ENCODE data around the gene KLF13.

Gene KLF13

DNA sequence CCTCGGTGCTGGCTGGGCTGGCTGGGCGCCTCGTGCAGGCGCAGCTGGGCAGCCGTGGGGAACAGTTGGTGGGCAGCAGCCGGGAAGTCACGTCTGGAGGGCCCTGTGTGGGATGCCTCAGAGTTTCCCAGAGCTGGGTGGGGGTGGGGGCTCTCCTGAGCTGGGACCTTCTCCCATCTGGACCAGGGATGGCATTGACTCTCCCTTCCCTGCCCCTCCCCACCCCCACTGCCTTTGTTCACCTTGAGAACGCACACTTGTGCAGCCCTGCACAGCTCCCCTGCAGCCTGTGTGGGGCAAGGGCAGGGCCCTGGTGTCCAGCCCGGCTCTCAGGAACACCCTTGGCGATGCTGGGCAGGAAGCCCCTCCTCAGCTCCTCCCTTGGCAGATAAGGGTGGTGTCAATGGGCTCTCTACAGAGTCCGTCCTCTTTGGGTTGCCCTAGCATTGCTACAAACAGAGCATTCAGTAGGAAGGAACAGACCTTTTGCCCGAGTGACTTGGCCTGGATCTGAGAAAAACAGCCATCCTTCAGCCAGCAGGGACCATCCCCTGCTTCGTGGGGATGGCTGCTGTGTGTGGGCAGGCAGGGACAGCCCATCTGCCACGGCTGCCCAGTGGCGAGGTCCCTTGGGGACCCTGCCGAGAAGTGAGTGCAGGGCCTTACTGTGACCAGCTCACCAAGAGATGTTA lies 25.5 kb upstream of the KLF13 start:
- no peak for DNase-seq

- no peak for DNase-seq
These were observed 25.0 kb upstream of the KLF13 start for GRCh38 chr15:31301673-31301990.

DNA sequence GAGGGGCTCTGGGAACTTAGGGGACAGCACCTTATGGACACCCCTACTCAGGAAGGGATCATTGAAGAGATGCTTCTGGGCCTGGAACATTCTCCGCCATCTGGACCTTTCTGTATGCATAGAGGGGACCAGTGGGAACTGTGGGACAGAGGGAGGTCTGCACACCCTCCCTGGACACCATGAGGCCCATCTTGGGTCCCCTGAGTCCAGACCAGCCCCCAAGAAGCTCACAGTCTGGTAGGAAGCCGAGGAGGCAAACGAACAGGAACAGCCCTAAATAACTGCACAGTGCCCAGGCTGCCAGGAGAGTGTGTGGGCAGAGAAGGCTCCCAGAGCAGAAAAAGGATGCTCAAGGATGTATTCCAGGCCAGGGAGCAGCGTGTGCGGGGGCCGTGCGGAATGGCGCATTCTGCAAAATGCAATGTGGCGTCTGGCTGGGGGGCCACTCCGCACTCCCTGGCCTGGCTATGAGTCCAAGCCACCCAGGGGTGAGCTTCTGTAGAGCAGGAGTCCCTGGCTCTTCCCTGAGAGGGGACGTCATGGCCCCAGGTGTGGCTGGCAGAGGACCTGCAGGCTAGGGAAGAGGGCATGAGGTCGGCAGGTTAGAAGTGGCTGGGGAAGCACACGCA lies 24.5 kb upstream of the KLF13 start:
- DNase-seq, result no peak

DNA sequence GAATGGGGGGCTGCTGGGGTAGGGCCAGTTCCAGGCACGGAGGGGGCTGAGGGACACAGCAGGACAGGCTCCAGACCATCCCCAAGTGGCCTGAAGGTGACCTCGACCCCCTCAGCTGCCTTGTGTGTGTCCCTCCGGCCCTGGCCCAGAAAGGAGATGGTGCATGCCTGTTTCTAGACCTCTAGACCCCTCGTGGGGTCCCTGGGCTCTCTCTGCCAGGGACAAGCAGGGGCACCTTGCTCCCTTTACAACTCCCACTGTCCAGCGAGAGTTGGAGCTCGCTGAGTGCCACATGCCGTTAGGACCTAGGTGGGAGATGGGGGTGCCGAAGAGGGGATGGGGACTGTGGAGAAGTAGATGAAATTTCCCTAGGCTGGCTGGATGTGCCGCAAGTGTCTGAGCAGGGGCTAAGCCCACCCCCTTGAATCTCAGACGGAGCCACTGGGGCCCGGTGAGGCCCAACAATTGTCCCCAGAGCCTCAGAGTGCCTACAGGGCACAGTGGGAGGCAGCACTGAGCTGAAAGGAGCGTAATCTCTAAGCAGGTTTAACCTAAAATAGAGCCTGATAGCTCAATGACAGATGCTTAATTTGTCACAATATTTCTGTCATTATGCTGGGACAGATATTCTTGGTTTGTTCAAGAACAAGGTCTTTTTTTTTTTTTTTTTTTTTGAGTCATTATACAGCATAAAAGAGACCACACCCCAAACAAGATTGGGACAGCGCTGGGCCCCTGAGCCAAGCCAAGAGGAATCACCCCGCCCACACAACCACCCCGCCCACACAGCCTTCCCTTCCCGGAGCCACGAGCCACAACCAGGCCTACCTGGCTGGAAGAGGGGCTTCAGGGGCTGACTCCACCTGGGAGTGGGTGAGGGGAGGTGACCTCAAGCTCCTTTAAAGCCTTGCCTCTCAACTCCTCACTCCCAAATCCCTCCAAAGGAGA lies 23.6 kb upstream of the KLF13 start:
- DNase-seq, result no peak

- DNase-seq, result no peak
These were observed 22.6 kb upstream of the KLF13 start for GRCh38 chr15:31303726-31304648.

DNA sequence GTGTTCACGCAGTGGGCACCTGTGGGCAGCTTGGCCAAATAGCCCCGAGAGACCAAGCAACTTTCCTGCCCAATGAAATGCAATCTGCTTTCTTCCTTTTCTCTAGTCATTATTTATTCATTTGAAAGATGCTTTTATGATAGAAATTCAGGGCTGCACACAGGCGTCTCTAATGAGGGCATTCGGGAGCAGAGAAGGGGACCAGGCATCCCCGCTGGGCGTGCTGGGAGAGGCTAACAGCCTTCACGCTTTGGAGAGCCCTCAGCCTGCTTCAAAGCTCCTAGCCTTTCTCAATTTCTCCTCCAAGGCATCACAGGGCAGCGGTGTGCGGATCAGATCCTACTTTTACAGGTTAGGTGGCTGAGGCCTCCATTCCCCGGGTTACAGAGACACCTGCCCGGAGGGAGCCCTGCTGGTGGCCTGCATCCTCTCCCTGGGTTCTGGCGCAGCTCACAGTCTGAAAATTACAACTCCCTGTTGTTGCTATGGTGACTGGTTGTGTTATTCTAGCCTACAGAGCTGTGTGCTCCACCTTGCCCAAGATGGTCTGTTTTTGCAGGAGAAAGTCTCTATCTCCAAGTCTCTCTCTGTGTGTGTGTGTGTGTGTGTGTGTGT lies 21.8 kb upstream of the KLF13 start:
- DNase-seq, result no peak

DNA sequence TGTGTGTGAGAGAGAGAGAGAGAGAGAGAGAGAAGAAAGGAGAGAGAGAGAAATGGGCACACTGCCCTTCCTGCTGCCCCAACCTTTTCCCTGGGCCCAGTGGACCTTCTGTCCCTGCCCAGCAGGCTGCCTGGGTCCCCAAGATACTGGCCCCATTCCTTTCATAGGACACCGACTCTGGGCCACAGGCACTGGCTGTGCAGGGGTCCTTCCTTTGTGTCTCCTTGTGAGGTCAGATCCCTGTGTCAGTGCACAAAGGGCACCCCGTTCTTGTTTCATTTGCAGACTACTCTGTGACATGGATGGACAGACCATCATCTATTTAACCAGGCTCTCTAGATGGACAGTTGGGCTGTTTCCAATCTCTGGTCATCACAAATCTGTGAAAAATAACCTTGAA lies 21.3 kb upstream of the KLF13 start:
- DNase-seq, result no peak

- no peak for DNase-seq
These were observed 20.7 kb upstream of the KLF13 start for GRCh38 chr15:31305796-31306425.

GRCh38 chr15:31306426-31307269 lies 20.0 kb upstream of the KLF13 start:
- DNase-seq, result peak; percentile 45

- no peak for DNase-seq
These were observed 19.1 kb upstream of the KLF13 start for GRCh38 chr15:31307270-31308184.

DNA sequence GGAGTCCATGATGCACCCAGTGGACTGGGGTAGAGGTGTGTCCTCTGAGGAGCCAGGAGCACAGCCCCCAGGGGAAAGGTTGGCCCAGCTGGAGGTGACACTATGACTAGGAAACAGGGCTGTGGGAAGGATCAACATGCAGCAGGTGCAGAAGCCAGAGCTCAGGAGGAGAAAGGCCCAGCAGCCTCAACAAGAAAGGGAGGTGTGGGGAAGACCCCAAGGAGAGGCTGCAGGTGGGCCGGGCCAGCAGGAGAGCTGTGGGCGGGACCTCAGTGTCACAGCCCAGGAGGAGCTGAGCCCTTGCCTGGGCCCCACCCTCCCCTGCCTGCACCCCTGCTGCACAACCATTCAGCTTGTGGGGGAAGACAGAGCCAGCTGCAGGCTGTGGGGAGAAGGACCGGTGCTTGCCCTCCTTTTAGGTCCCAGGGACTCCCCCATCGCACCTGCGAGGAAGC lies 18.4 kb upstream of the KLF13 start:
- peak; percentile 10 for DNase-seq

GRCh38 chr15:31309893-31310606 lies 16.6 kb upstream of the KLF13 start:
- no peak for DNase-seq

DNA sequence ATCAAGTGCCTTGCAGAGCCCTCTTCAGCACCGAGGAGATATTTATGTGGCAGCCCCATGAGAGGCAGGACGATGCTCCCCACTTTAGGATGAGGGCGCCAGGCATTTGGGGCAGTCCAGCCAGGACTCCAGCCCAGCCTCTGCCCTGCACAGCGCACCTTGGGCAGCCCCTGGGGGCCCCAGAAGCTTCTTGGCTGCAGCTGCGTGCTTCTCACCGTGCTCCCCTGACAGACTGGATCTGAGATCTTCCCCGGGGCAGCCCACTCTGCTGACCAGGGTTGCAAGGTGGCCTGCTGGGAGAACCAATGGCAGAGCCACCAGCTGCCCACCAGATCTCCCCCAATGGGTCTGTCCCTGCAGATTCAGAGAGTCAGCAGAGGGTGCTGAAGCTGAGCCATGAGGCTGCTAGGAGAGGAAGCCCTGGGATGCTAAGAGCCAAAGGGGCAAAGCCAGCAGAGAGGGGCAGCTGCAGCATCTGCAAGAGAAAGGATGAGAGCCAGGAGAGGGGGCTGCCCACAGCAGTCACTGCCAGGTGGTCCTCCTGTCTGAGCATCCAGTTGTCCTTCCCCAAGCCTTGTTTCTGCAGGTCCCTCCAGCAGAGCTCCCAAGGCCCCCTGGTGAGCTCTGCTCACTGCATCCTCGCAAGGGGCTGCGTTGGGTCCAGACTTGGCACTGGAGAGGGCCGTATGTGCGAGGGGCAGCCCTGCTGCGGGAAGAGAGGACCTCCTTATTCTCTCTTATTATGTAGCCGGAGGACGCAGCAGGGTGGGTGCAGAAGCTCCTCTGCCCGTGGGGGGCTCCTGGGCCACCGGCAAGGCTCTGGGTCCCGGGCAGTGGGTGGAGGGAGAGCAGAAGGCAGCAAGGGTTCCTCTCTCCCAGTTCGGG lies 14.7 kb upstream of the KLF13 start:
- DNase-seq, result no peak

DNA sequence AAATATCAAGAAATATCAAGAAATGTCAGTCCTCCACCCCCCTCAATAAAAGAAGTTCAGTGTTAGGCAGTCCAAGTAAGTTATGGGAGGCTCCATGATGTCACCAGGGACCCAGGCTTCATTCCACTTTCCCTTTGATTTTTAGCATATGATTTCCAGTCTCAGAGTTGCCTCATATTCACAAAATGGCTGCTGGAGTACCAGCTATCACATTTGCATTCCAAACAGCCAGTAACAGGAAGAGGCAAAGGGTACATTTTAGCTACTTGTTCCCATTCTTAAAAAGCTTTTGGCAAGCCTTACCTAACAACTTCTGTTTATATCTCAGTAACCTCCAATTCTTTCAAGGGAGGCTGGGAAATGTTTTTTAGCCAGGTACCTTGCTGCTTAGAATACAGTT lies 13.4 kb upstream of the KLF13 start:
- DNase-seq, result no peak

GRCh38 chr15:31314380-31314779 lies 12.3 kb upstream of the KLF13 start:
- no peak for DNase-seq

DNA sequence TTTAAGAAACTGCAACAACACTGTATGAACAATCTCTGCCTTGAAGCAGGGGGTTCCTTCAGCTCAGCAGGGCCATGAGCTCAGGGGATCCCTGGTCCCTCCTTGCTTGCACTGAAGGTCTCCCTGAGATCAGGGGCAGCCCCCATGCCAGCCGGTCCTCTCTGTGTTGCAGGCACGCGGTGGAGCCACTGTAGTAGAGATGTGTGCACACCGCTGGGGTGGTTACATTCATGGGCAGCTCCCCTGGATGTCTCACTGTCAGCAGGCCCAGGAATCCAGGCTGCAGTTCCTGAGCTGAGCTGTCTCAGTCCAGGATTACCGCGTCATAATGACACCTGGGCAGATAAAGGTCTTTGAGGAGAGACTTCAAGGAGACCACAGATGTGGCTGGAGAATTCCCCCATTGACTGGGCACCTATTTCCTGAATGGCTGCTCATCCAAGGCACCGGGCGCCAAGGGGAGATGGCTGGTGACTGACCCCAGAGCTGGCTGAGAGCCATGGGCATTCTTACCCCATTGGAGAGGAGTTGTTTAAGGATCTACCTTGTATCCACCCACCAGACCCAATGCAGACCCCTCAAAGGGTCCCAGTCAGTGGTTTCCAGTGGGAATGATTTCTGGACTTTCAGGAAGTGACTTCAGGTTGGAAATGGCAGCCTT lies 10.4 kb upstream of the KLF13 start:
- no peak for DNase-seq

GRCh38 chr15:31317017-31317416 lies 9.6 kb upstream of the KLF13 start:
- DNase-seq, result no peak

Data from NCI-H510A (cell line).